Measurements from ENCODE around the gene GALNT11.
"Not testable (repeated sequence)": the region's sequence is repeated elsewhere in the genome, so short reads cannot be mapped to it uniquely, and the experiment has no call there.

- TF ChIP-seq CTCF, EZH2, EZH2phosphoT487 (IDR thresholded peaks at IDR 0.05): not testable (repeated sequence)
These were observed 7.8 kb upstream of the GALNT11 start for GRCh38 chr7:152017683-152018082.
